Activated naive CD4-positive, alpha-beta T cell treated with anti-CD3 and anti-CD28 coated beads, Interleukin-2, amount 50 U/mL, for 72 hours (primary cell): ENCODE data around the gene WNT9A. TPM values are rescaled to one million over a fixed set of nuclear protein-coding genes. Genes with fewer than 3 reads are reported as not detected.

Experiments
- ATAC-seq, 2 donors: fragments of 150-1000 bp; cut with Tn5 transposase; 2 replicates each; pipeline ENCODE4 v1.10.0; 2021; ENCODE audit warnings: mild to moderate bottlenecking in 2 of 2, moderate library complexity in 2 of 2
- DNase-seq, 2 donors: peaks; one replicate each; pipeline ENCODE4 v3.0.0; 2021 to 2022; ENCODE audit warnings: low spot score in 2 of 2
- H3K27ac Mint-ChIP-seq, 2 donors: one replicate each; pipeline ENCODE4 v1.8.0; 2022; ENCODE audit warnings: mild to moderate bottlenecking in 2 of 2, mixed read lengths in 2 of 2
- H3K36me3 Mint-ChIP-seq, 2 donors: one replicate each; pipeline ENCODE4 v1.8.0; 2022; ENCODE audit warnings: mixed read lengths in 2 of 2
- H3K9me3 Mint-ChIP-seq, 2 donors: one replicate each; pipeline ENCODE4 v1.8.0; 2022; ENCODE audit warnings: mixed read lengths in 2 of 2
- total RNA-seq, 2 donors: library from RNA; stranded (reverse); gene quantifications; one replicate each; pipeline ENCODE4 v1.2.3, GENCODE V29; 2022

WNT9A gene
- total RNA-seq, 2 donors from 2014 or later, result not detected

DNA sequence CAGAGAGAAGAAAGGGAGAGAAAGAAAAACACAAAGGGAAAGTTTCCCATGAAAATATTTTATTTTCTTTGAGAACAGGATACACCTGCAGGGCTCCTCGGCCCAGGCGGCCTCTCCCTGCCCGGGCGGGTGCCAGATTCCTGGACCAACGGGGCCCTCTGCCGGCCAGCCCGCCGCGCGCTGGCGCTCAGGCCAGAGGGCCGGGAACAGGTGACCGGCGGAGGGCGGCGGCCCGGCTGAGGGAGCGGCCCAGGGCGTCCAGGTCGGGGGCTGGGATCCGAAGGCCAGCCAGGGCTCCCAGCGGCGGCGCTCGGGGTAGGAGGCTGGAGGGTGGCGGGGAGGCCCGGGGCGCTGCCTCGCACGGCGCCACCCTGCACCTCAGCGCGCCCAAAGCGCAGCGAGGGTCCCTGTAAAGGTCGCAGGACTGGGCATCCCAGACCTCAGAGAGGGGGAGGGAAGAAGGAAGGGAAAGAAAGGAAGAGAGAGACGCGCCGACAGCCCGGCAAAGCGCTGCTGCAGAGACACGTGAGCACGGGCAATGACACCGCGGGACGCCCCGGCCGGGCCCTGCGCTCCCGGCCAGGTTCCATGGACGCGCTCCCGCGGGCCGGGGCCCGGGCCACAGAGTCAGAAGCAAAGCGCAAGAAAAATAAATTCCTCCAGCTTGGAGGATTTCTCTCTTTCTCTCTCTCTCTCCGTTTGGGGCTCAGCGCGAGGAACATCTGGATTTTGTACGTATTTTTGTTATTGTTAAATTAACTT lies 927 bp downstream of the WNT9A start:
- peak; percentile 77 to 86 for ATAC-seq
- Mint-ChIP-seq H3K36me3 (no peaks in the 10 kb centered on the region), H3K27ac (no peak overlapping the region), H3K9me3 (no peaks in the 10 kb centered on the region)
- peak; percentile 61 to 67 for DNase-seq

DNA sequence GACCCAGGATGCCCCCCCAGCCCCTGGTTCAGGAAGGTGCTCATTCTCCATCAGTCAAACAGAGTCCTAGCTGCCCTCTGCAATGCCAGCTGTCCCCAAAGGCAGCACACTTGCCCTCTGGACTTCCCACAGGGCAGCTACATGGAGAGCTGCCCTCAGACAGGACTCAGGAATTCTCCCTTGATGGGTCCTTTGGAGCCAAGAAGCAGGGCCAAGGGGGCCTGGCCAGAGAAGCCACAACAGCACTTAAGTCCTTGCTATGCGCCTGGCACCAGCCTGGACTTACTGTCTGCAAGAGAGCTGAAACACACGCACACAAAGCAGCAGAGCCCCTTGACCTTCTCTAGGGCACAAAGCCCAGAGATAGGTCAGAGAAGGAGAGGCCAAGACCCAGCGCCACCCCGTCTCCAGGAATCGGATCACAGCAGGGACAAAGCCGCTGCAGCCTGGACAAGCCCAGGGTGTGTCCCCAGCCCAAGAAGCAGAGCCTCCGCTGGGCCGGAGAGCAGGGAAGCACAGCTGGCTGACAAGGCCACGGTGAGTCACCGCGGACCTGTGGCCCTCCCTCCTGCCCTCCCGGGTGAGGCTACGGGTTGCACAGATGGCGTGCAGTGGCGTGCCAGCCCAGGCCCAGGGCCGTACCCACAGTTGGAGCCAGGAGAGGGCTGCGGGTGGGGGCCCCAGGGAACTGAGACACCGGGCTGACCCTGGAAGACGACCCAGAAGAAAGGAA lies 1.7 kb downstream of the WNT9A start:
- ATAC-seq (peak; percentile 39 to 43), DNase-seq (peak in 1 of 2 donors; percentile 53)
- H3K27ac Mint-ChIP-seq, result no peak overlapping the region
- H3K9me3 Mint-ChIP-seq, result no peaks in the 10 kb centered on the region
- H3K36me3 Mint-ChIP-seq, result no peaks in the 10 kb centered on the region

DNA sequence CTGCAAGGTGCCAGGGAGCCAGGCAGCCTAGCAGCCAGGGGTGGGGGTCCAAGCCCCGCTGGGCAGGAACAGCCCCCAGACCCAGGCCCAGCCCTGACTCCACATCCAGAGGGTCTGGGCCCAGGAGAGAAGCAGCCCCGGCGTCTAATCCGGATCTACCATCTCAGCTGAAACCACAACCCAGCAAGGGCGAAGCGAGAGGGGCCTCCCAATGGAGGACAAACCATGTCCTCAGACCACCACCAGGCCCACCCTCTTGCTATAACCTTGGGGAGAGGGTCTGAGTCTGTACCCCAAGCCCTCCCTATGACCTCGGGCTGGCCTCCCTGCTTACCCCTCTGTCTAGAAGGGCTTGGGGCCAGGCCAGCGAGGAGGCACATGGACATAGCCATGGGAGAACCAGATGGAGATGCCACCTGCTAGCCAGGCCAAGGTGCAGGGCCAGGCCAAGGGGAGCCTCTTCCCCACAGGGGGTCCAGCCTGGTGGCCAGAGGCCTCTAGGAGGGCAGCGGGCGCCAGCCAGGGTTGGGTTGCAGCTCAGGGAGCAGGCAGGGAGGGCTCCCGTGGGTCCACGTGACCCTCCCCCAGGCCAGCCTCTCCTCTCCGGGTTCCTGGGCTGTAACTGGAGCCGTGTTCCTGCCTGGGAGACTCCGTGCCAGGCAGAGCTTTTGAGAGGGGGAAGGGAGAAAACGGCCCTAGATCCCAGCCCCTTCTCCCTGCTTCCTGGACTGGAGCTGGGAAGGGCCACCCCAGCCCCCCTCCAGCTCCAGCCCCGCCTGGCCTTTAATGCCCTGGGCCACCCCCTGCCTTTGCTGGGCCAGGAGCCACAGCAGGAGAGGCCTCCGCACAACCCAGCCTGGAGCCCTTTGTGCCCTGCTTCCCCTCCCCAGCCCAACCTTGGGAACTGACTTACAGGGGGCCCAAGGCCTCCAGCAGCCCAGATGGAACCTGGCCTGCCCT lies 2.5 kb downstream of the WNT9A start:
- no peak for ATAC-seq
- no peak overlapping the region for H3K27ac Mint-ChIP-seq
- peak in 1 of 2 donors; percentile 38 for DNase-seq
- H3K36me3 Mint-ChIP-seq, result no peaks in the 10 kb centered on the region
- no peaks in the 10 kb centered on the region for H3K9me3 Mint-ChIP-seq

DNA sequence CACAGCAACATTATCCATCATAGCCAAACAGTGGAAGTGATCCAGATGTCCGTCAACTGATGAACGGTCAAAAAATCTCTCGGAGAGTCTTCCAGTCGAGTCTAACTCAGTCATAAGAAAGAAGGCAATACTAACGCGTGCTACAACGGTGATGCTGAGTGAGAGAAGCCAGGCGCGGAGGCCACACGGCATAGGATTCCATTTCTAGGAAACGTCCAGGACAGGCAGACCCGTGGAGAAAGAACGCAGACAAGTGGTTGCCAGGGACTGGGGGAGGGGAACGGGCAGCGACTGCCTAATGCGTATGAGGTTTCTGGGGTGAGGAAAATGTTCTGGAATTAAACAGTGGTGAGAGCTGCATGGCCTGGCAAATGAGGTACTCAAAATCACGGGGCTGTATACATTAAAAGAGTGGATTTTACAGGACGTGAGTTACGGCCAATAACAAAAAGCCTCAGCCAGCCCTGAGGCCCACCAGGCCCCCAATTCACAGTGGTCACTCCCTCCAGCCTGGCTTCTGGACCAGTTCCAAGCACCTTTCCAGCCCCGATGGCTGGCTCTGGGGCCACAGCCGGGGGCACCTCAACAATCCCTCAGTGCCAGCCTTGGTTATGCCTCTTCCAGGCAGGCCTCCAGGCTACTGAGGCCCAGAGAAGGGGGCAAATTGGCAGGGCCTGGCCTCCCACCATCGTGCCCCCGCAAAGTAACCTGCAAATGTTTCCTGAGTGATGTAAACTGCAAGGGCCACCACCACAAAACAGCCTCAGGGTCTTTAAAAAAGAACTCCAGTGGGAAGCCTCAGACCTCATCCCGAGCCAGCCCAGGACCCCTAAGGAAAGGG lies 3.4 kb downstream of the WNT9A start:
- no peaks in the 10 kb centered on the region for H3K9me3 Mint-ChIP-seq
- ATAC-seq (no peak), DNase-seq (peak in 1 of 2 donors; percentile 44)
- no peak overlapping the region for H3K27ac Mint-ChIP-seq
- no peaks in the 10 kb centered on the region for H3K36me3 Mint-ChIP-seq

DNA sequence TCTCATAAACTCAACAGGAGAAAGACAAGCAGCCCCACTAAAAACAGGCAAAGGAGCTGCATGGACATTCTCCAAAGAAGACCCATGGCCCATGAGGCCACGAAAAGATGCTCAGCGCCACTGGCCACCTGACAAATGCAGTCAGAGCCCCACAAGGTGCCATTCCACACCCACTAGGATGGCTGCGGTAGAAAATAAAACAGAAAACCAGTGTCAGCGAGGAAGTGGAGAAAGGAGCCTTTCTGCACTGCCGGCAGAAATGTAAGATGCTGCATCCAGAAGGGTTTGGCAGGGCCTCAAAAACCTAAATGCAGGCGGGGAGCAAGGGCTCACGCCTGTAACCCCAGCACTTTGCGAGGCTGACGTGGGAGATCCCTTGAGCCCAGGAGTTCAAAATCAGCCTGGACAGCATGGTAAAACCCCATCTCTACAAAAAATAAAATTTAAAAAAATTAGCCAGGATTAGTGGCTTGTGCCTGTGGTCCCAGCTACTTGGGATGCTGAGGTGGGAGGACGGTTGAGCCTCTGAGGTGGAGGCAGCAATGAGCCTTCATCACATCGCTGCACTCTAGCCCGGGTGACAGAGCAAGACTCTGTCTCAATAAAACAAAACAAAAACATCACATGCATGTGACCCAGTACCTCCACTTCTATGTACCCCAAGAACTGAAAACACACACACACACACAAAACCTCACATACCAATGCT lies 4.2 kb downstream of the WNT9A start:
- DNase-seq, result peak in 1 of 2 donors; percentile 20
- ATAC-seq, result no peak
- Mint-ChIP-seq H3K27ac (no peak overlapping the region), H3K36me3 (no peaks in the 10 kb centered on the region), H3K9me3 (no peaks in the 10 kb centered on the region)

DNA sequence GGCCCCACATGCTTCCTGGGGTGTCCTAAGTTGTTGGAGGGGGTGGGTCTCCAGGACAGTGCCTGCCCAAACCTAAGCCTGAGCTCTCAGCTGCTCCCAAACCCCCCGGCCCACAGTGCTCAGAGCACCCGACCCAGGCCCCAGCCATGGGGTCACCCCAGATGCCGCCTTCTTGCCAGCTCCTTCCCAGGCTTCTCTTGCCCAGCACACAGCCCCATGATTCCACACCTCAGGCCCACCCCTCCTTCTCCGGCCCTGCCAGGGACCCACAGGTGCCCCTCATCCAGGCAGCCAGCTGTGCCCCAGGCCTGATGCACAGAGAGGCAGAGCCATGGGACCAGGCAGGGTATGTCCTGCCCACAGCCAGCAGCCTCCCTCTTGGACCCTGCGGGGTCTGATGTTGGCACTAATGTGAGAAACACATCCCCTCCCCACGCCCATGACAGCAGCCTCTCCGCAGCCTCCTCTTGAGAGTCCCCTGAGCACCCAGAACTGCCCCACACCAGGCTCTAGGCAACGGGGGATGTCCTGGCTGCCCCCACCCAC lies 4.9 kb downstream of the WNT9A start:
- ATAC-seq (no peak), DNase-seq (peak in 1 of 2 donors; percentile 46)
- no peaks in the 10 kb centered on the region for H3K9me3 Mint-ChIP-seq
- no peak overlapping the region for H3K27ac Mint-ChIP-seq
- no peaks in the 10 kb centered on the region for H3K36me3 Mint-ChIP-seq

DNA sequence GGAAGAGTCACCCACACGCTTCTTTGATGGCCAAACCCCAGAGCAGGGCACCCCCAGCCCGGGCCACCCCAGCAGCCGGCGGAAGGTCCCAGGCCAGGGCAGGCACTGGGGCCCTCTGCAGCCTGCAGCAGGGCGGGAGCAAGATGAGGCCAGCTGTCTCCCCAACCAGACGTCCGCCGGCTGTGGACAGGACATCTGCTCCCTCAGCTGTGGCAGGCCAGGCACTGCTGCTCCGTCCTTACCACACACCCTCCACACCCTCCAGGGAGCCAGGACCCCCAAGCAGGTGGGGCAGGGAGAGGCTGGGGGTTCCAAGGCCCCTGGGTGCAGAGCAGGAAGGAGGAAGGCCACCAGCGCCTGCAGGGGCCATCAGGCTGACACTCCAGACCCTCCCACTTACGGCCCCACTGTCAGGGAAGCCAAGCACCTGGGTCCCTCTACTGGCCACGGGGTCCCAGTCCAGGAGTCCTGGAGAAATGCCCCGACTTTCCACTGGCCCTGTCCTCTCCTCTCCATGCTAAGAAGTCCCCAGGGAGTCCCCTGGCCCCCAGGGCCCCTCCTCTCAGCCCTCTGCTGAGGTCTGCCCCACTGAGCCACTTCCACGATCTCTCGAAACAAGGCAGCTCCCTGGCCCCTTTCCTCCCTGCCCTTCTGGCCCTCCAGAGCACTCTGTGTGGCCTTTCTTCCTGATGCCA lies 5.6 kb downstream of the WNT9A start:
- H3K36me3 Mint-ChIP-seq, result peaks cover 0 to under 1% of the 10 kb centered on the region in 2 donors
- no peak overlapping the region for H3K27ac Mint-ChIP-seq
- ATAC-seq (no peak), DNase-seq (no peak)
- peaks cover 0 to under 1% of the 10 kb centered on the region in 2 donors for H3K9me3 Mint-ChIP-seq

DNA sequence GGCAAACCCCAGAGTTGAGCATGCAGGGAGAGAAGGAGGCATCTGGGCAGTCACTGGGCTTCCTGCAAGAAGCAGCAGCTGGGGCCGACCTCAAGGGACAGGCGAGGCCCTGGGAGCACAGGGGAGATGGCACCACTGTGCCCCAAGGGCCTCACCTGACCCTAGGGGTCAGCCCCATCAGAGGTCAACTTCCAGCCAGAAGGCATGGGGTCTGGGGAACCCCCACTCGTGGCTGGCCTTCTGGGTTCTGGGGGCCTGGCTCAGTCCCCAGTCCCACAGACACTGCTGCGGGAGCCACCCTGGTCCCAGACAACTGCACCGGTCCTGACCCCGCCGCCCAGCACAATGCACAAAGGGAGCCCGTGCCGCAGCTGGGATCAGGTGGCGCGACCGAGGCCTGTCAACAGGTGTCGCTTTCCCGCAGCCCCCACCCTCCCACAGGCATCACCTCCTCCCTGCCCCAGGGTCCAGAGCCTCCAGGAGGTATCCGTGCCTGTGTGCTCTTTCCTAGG lies 6.2 kb downstream of the WNT9A start:
- Mint-ChIP-seq H3K36me3 (peaks cover 0 to 6% of the 10 kb centered on the region in 2 donors), H3K9me3 (peaks cover 0 to 6% of the 10 kb centered on the region in 2 donors), H3K27ac (no peak overlapping the region)
- ATAC-seq, result no peak
- peak in 1 of 2 donors; percentile 48 for DNase-seq

DNA sequence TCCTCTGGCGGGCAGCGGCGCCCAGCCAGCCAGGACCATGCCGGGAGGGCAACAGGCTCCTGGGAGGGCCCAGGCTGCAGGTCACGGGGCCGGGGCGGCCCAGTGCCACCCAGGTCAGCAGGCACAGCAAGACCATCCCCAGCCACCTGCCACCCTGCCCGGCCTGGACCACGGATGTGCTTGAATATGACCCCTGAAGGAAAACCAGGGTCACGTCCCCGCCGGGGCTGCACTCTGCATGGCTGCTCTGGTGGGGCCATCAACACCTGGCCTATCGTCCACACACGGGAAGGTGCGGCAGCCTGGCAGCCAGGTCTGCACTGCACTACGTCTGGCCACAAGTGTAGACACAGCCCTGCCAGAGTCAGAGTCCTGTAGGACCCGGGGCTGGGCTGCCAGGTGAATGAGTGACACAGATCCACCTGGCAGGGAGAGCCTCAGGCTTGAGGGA lies 6.9 kb downstream of the WNT9A start:
- Mint-ChIP-seq H3K36me3 (peaks cover 1 to 8% of the 10 kb centered on the region in 2 donors), H3K9me3 (peaks cover 2 to 6% of the 10 kb centered on the region in 2 donors), H3K27ac (no peak overlapping the region)
- ATAC-seq (no peak), DNase-seq (peak in 1 of 2 donors; percentile 50)

DNA sequence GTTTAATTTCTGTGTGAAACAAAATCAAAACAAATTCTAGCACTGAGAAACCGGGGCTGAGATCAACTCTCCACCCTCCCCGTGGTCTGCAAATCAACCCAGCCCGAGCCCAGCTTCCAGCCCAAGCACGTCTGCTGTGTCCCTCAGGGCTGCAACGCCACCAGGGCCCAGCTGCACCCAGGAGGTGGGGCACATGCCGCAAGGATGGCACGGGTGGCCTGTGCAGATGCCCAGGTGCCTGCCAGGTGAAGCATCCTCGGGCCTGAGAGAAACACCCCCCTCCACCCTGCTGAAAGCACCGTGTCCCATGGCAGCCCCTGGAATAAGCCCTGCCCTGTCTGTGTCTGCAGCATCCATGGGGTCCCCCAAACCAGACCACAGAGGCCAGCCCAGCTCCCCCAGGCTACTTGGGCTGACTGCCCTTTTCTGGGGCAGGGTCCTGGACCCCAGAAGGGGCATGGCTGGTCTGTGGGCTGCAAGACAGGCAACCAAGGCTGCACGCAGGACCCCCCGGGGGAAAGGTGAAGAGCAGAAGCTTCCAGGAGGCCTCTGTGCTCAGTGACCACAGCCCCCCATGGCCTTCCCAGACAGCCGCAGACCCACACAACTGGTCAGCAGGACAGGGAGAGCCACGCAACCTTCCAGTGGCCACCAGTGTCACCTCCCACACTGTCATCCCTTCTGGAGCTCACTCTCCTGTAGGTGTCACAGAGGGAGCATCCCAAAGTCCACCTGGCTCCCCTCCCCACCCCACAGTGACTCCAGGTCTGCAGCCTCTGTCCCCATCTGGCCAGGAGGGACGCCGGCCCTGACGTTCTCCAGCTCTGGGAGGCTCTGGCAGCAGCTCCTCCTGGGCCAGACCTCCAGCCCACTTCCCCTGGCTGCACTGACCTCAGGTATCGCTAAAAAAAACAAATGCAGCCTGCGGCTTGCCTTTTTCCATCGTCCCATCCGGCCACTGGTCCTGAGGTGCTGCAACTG lies 7.7 kb downstream of the WNT9A start:
- H3K36me3 Mint-ChIP-seq, result peaks cover 6 to 15% of the 10 kb centered on the region in 2 donors
- no peak overlapping the region for H3K27ac Mint-ChIP-seq
- no peak for ATAC-seq
- DNase-seq, result peak in 1 of 2 donors; percentile 38
- H3K9me3 Mint-ChIP-seq, result peaks cover 10 to 13% of the 10 kb centered on the region in 2 donors

DNA sequence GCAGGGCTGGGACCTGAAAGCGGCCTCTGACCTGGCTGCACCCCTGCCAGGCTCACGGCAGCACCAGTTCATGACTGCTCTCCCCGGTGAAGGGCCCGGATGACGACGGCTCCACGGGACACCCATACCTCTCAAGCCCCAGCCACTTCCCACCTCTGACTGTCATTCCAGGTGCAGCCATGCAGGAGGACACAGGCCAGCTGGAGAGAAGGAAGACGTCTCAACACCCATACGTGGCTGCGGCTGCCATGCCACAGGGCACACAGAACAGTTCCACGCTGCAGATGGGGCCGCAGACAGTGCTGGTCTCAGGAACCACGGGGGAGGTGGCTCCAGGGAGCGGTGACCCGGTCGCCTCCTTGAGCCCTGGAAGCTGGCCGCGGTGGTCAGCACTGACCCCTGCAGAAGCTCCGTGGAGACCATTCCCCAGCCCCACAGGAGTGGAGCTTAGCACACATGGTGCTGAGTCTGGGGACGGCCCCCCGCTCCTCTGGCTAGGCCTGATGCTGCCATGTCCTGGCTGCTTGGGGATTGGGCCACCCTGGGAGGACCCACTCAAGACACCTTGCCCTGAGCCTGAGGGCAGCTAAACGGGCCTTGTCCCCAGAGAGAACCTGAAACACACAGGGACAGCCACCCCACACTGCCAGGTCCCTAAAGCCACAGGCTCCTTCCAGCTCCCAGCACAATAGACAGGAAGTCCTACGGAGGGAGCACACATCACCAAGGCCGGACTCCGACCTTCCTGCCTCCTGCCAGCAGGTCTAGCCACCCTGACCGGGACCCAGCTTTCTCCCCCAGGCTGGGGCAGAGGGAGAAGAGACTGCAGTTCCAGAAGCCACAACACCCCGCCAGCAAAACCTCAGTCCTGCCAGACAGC lies 8.6 kb downstream of the WNT9A start:
- no peak overlapping the region for H3K27ac Mint-ChIP-seq
- H3K36me3 Mint-ChIP-seq, result peaks cover 12 to 24% of the 10 kb centered on the region in 2 donors
- ATAC-seq, result no peak
- peak in 1 of 2 donors; percentile 53 for DNase-seq
- peaks cover 18 to 23% of the 10 kb centered on the region in 2 donors for H3K9me3 Mint-ChIP-seq

DNA sequence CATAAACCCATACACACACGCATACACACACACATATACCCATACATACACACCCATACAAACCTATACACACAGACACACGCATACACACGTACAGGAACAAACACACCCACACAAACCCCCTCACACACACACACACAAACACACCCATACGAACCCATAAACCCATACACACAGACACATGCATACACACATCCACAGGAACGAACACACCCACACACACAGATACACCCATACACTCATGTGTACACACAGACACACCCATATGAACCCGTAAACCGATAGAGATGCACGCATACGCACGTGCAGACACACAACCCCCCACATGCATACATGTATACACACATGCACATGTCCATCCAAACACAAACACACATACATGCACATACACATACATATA lies 9.5 kb downstream of the WNT9A start:
- H3K27ac Mint-ChIP-seq, result no peak overlapping the region
- ATAC-seq, result no peak

DNA sequence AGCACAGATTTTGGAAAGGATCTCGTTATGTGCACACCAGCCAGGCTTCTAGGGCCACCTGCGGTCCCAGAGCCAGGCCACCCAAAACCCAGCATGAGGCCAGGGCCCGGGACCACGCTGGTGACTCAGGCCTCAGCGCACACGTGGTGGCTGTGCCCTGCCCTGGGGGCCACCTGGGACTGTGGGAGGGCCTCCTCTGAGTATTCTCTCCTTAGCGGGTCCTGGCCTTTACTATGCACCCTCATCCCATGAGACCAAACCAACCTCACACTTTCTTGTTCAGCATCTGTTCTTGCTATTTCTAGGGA lies 9.9 kb downstream of the WNT9A start:
- Mint-ChIP-seq H3K27ac (no peak overlapping the region), H3K36me3 (peaks cover 12 to 25% of the 10 kb centered on the region in 2 donors), H3K9me3 (peaks cover 18 to 23% of the 10 kb centered on the region in 2 donors)
- ATAC-seq (no peak), DNase-seq (no peak)

More for the DNA sequence above, 9.5 kb downstream of the WNT9A start:
- Mint-ChIP-seq H3K36me3 (peaks cover 12 to 25% of the 10 kb centered on the region in 2 donors), H3K9me3 (peaks cover 18 to 23% of the 10 kb centered on the region in 2 donors)
- DNase-seq, result peak in 1 of 2 donors; percentile 23
